ENCODE results near the gene BTNL3.
"Not testable (repeated sequence)": the region's sequence is repeated elsewhere in the genome, so short reads cannot be mapped to it uniquely, and the experiment has no call there.

Gene BTNL3

DNA sequence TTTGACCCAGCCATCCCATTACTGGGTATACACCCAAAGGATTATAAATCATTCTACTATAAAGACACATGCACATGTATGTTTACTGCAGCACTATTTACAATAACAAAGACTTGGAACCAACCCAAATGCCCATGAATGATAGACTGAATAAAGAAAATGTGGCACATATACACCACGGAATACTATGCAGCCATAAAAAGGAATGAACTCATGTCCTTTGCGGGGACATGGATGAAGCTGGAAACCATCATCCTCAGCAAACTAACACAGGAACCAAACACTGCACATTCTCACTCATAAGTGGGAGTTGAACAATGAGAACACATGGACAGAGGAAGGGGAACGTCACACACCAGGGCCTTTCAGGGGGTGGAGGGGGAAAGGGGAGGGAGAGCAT, 28.8 kb downstream of the BTNL3 start:
- in situ Hi-C loops (cut with MboI; ENCODE audit: low sequenced_read_pairs): not testable (repeated sequence)

- in situ Hi-C loops (cut with MboI; ENCODE audit: low sequenced_read_pairs): no loop called here
These were observed 32.0 kb downstream of the BTNL3 start for GRCh38 chr5:181020688-181021087.

DNA sequence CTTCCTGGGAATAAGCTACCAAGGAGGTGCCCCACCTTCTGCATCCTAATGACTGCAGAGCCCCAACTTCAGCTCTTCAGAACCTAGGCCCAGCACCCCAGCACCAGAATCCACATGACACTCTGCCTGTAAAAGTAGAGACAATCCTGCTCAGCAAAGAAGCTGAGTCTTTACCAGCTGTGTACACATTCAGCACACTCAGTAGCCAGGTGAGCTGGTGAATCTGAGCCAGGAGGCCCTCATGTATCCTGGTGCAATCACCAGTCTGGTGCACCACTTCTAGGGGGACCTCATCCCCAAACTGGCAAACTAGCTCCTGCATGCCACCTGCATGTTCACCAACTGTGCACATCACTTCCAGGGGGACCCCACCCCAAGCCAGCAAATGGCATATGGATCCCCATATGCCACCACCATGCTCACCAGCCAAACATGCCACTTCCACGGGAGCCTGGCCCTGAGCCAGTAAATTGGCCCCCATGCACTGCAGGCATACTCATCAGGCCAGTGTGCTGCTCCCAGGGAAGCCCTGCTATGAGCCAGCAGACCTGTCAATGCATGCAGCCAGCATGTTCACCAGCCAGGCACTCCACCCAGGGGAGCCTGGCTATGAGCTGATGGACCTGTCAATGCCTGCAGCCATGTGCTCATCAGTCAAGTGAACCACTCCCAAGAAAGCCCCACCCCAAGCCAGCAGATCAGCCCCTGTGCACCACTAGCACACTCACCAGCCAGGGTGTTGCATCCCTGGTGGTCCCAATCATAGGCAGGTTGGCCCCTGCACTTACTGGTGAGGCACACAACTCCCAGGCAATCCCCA, 35.8 kb downstream of the BTNL3 start:
- in situ Hi-C loops (cut with MboI; ENCODE audit: low sequenced_read_pairs): no loop called here

- in situ Hi-C loops (cut with MboI; ENCODE audit: low sequenced_read_pairs): no loop called here
These were observed 38.9 kb downstream of the BTNL3 start for GRCh38 chr5:181027452-181028031.

DNA sequence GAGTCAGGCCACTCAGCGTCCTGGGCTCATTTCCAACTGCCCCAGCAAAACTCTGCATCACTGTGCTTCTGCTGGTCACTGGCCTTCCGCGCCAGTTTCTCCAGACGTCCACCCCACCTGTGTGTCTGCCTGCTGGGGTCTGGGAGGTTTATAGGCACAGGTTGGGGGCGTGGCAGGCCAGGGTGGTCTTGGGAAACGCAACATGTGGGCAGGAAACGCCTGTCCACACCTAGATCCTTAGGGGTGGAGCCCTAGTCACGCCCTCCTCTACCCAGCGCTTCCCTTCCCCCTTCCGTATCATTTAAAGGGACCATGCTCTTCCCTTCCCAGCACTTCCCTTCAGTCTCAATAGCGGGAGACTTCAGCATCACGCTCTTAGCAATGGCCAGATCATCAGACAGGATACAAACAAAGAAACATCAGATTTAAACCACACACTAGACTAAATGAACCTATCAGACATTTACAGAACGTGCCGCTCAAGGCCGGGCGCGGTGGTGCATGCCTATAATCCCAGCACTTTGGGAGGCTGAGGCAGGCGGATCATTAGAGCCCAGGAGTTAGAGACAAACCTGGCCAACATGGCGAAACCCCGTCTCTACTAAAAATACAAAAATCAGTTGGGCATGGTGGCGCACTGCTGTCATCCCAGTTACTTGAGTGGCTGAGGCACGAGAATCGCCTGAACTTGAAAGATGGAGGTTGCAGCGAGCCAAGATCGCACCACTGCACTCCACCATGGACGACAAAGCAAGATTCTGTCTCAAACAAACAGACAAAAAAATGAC, 39.6 kb downstream of the BTNL3 start:
- in situ Hi-C loops (cut with MboI; ENCODE audit: low sequenced_read_pairs): no loop called here

GRCh38 chr5:181031716-181032115, 43.1 kb downstream of the BTNL3 start:
- in situ Hi-C loops (cut with MboI; ENCODE audit: low sequenced_read_pairs): no loop called here

DNA sequence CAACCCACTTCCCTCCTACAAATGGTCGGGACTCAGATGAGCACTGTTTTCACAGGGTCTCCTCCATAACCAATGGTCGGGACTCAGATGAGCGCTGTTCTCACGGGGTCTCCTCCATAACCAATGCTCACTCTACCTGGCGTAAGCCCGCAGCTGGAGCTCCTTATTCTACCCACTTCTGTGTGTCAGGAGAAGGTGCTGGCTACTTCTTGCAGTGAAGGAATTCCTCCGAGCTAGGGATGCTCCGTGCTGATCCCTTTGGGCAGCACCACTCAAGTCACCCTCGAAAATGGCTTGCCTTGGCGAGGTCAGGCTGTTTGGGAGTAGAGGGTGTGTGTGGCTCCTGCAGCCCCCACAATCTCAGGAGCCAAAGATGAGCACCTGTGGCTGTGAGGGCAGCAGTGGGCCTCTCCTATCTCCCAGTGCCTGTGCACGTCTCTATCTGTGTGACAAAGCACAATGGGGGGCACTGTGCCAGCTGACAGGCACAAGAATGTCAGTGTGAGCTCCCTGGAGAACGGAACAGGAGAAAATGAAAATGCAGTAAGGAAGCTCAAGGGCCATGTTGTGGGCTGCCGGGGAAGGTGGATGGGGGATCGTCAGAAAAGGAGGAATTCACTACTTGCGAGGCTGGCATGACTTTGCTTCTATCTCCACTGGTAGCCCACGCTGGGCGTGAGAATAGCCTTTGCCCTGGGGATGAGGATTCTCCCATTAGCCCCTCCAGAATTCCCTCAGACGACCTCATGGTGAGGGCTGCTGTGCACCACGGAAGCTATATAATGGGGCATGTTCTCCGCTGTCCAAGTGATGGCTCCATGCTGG, 47.6 kb downstream of the BTNL3 start:
- in situ Hi-C loops (cut with MboI; ENCODE audit: low sequenced_read_pairs): no loop called here

DNA sequence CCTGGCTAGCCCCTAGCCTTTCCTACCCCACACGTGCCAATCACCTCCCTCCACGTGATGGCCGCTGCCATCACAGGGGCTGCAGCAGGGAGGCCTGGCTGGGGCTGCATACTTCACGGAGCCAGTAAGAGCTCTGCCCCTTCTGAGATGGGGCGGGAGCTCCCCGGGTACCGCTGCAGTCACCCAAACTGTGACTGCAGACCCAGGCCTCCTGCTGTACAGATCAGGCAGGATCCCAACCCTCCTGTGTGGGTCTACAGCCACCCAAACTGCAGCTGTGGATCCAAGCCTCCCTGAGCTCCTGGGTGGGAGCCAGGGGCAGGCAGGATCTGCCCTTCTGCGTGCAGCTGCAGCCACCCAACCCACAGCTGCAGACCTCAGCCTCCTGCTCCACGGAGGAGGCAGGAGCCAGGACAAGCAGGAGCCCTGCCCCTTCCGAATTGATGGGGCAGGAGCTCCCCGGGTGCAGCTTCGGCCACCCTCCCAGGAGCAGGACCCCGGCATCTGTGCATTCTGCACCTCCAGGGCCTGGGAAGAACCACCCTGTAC, 48.2 kb downstream of the BTNL3 start:
- in situ Hi-C loops (cut with MboI; ENCODE audit: low sequenced_read_pairs): no loop called here

DNA sequence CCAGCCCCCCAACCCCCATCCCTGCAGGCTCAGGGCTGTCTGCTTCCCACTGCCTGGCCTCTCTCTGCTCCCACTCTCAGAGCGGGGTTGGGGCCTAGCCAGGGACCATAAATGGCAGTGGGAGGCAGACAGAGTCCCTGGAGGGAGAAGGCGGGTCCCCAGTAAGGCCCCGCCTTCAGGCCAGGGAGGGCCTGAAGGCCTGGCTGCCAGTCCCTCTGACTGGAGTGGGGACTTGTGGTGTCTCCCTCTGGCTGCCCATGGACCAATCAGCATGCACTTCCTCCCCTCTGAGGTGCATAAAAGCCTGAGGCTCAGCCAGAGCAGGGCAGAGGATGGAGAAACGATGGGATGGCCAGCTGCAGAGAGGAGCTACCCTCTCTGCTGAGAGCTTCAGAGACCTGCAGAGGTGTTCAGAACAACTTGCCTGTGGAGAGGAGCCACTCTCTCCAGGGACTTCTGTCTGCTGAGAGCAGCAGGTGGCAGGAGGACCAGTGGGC, 48.8 kb downstream of the BTNL3 start:
- in situ Hi-C loops (cut with MboI; ENCODE audit: low sequenced_read_pairs): no loop called here

GRCh38 chr5:181039471-181039870, 50.8 kb downstream of the BTNL3 start:
- in situ Hi-C loops (cut with MboI; ENCODE audit: low sequenced_read_pairs): no loop called here

DNA sequence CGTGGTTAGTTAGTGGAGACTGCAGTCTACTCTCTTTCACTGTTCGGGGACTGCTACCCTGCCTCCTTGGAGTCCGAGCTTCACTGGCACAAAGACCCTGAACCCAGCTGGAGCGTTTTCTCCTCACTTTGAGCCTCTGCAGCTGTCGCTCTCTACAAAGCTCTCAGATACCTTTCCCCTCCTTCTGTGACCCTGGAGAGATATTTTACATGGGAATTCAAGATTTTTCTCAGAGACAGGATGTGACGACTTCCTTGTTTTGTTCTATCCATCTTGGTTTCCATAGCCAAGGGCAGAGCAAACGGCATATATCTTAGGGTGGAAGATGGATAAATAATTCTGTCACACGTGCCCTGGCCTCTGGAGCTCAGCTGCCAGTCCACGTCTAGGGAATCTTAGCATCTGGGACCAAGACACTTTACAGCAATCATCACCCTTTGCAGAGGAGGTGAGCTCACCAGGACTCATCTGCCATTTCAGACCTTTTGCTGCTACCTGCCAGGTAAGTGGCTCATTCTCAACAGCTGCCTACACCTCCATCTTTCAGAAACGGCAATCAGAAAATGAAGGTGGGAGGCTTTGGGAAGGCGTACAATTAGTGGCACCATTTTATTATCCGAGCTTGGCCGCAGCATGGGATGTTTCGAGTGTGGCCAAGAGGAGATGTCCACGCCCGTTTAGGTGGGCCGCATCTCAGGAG, 51.4 kb downstream of the BTNL3 start, which contains the start of gene BTNL9:
Gene BTNL9, plus strand, starts transcription at position 336 of the 700 bp plus-strand sequence. CDS start 5,224 bp downstream, outside the sequence.
- in situ Hi-C loops (cut with MboI; ENCODE audit: low sequenced_read_pairs): no loop called here

GRCh38 chr5:181040631-181040945, 51.9 kb downstream of the BTNL3 start:
- in situ Hi-C loops (cut with MboI; ENCODE audit: low sequenced_read_pairs): no loop called here

DNA sequence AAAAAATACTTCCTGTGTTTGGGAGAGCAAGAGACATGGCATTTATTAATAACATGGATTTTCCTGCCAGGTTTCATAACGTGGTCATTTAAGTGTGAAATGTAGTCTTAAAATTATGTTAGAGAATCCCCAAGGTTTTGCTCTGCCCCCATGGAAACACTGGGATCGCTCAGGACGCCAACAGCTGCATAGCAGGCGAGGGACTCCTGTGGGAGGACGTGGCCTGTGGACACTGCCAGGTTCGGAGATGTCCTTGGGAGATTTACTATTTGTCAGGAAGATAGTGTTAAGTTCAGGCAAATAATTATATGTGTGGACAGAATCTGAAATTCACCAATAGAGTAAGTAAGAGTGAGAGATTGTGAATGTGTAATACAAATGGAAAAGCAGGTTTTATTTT, 52.4 kb downstream of the BTNL3 start:
- in situ Hi-C loops (cut with MboI; ENCODE audit: low sequenced_read_pairs): no loop called here

- in situ Hi-C loops (cut with MboI; ENCODE audit: low sequenced_read_pairs): no loop called here
These were observed 53.5 kb downstream of the BTNL3 start for GRCh38 chr5:181042036-181042713.

DNA sequence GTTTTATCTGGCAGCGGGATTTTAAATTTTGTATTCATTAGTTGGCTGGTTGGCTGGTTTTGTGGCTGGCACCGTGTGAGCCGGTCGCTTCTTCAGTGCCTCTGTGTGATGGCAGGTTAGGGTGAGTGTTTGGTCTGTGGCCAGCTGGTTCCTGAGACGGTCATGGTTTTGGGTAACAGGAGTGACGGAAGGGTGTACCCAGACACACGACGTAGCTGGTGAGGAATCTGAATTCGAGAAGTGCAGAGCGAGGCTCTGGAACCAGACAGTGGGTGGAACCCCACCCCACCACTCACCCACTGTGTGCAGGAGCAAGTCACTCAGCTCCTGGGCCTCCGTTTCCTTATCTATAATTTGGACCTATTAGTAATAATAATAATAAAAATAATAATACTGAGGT, 54.1 kb downstream of the BTNL3 start:
- in situ Hi-C loops (cut with MboI; ENCODE audit: low sequenced_read_pairs): no loop called here

- in situ Hi-C loops (cut with MboI; ENCODE audit: low sequenced_read_pairs): no loop called here
These were observed 54.8 kb downstream of the BTNL3 start for GRCh38 chr5:181043285-181044092.

GRCh38 chr5:181044093-181044599, 55.5 kb downstream of the BTNL3 start:
- in situ Hi-C loops (cut with MboI; ENCODE audit: low sequenced_read_pairs): no loop called here

GRCh38 chr5:181044662-181045305, 56.1 kb downstream of the BTNL3 start:
- in situ Hi-C loops (cut with MboI; ENCODE audit: low sequenced_read_pairs): no loop called here

Data from HL-60/S4 treated with retinoic acid at 250 ng/mL for 4 days and 3 days (cell line).